ENCODE data around the gene DTX2.
A peak's percentile ranks its signal among the peaks of the same experiment; 100 is the strongest.
"Not testable (repeated sequence)": the region's sequence is repeated elsewhere in the genome, so short reads cannot be mapped to it uniquely, and the experiment has no call there.

Gene DTX2

GRCh38 chr7:76511200-76511910, 49.8 kb downstream of the DTX2 start:
- DNase-seq (ENCODE audit: low read depth in 4 of 4, low spot score in 1 of 4) = not testable (repeated sequence)

- DNase-seq (ENCODE audit: low read depth in 4 of 4, low spot score in 1 of 4) = not testable (repeated sequence)
Observed at GRCh38 chr7:76511911-76512885, 50.7 kb downstream of the DTX2 start.

- DNase-seq (ENCODE audit: low read depth in 4 of 4, low spot score in 1 of 4) = no peak
Observed at GRCh38 chr7:76512941-76513816, 51.7 kb downstream of the DTX2 start.

- DNase-seq (ENCODE audit: low read depth in 4 of 4, low spot score in 1 of 4) = no peak
Observed at GRCh38 chr7:76513817-76514799, 52.6 kb downstream of the DTX2 start.

- DNase-seq (ENCODE audit: low read depth in 4 of 4, low spot score in 1 of 4) = no peak
Observed at GRCh38 chr7:76514926-76515771, 53.6 kb downstream of the DTX2 start.

GRCh38 chr7:76515999-76516443, 54.5 kb downstream of the DTX2 start:
- DNase-seq (ENCODE audit: low read depth in 4 of 4, low spot score in 1 of 4) = no peak

GRCh38 chr7:76516932-76517331, 55.4 kb downstream of the DTX2 start:
- DNase-seq (ENCODE audit: low read depth in 4 of 4, low spot score in 1 of 4) = not testable (repeated sequence)

GRCh38 chr7:76526183-76526582, 64.7 kb downstream of the DTX2 start:
- DNase-seq (ENCODE audit: low read depth in 4 of 4, low spot score in 1 of 4) = not testable (repeated sequence)

GRCh38 chr7:76531643-76532042, 70.1 kb downstream of the DTX2 start:
- not testable (repeated sequence) for DNase-seq (ENCODE audit: low read depth in 4 of 4, low spot score in 1 of 4)

GRCh38 chr7:76543197-76543596, 81.7 kb downstream of the DTX2 start, which contains the start of gene SPDYE16:
SPDYE16 (minus strand) TSS chr7:76543297; CDS start chr7:76541459, 1,838 bp downstream.
- not testable (repeated sequence) for DNase-seq (ENCODE audit: low read depth in 4 of 4, low spot score in 1 of 4)

GRCh38 chr7:76549025-76549854, 87.7 kb downstream of the DTX2 start:
- peak; percentile 62 to 80 (median 75) for DNase-seq (ENCODE audit: low read depth in 4 of 4, low spot score in 1 of 4)

GRCh38 chr7:76549855-76550248, 88.3 kb downstream of the DTX2 start:
- DNase-seq (ENCODE audit: low read depth in 4 of 4, low spot score in 1 of 4) = not testable (repeated sequence)

GRCh38 chr7:76551992-76552391, 90.5 kb downstream of the DTX2 start:
- DNase-seq (ENCODE audit: low read depth in 4 of 4, low spot score in 1 of 4) = not testable (repeated sequence)
